DND-41 (cell line): Measurements from ENCODE around the gene MRPS23.
A peak's percentile ranks its signal among the peaks of the same experiment; 100 is the strongest.

Experiments used
- ATAC-seq: fragments of 200-7000 bp; cut with Tn5 transposase; 3 replicates; pipeline ENCODE4 v1.9.1; 2021; ENCODE audit warnings: low read depth; ENCODE audit not compliant: insufficient read depth
- DNase-seq: peaks from one replicate; pipeline ENCODE4 v3.0.0-alpha.2; 2020
- H2AFZ ChIP-seq: 2 replicates; pipeline ENCODE4 v1.6.0; 2012; ENCODE audit warnings: low read depth, low read length
- H3K27ac ChIP-seq: 2 replicates; pipeline ENCODE4 v1.5.1; 2012; ENCODE audit warnings: low read length, inconsistent platforms
- H3K27me3 ChIP-seq: fragments of 200-600 bp; sonication (generic); 2 replicates; pipeline ENCODE4 v1.6.0; 2012; ENCODE audit warnings: low read length, mild to moderate bottlenecking, inconsistent platforms; ENCODE audit not compliant: insufficient read depth, poor library complexity
- H3K36me3 ChIP-seq: 2 replicates; pipeline ENCODE4 v1.5.1; 2012; ENCODE audit warnings: low read length, inconsistent platforms; ENCODE audit not compliant: insufficient read depth
- H3K4me1 ChIP-seq: 2 replicates; pipeline ENCODE4 v1.5.1; 2012; ENCODE audit warnings: mild to moderate bottlenecking, low read length; ENCODE audit not compliant: insufficient read depth
- H3K4me2 ChIP-seq: 2 replicates; pipeline ENCODE4 v1.6.0; 2012; ENCODE audit warnings: mild to moderate bottlenecking, moderate library complexity, low read length, inconsistent platforms; ENCODE audit not compliant: insufficient read depth
- H3K4me3 ChIP-seq, 2 experiments: fragments of 200-600 bp in 1 of 2; shearing (Covaris generic) in 1 of 2; 2 replicates each; pipeline ENCODE4 v1.5.1; 2012 to 2016; ENCODE audit warnings: inconsistent platforms in 2 of 2, low read length in 2 of 2, mild to moderate bottlenecking in 2 of 2, low read depth in 1 of 2, moderate library complexity in 1 of 2
- H3K79me2 ChIP-seq: 2 replicates; pipeline ENCODE4 v1.6.0; 2012; ENCODE audit warnings: low read length, inconsistent platforms; ENCODE audit not compliant: insufficient read depth
- H3K9ac ChIP-seq: 2 replicates; pipeline ENCODE4 v1.6.0; 2012; ENCODE audit warnings: low read depth, mild to moderate bottlenecking, inconsistent platforms, low read length, moderate library complexity
- H3K9me3 ChIP-seq: 2 replicates; pipeline ENCODE4 v1.5.1; 2012; ENCODE audit warnings: low read length, moderate library complexity, mild to moderate bottlenecking, inconsistent platforms; ENCODE audit not compliant: insufficient read depth, severe bottlenecking
- H4K20me1 ChIP-seq: 2 replicates; pipeline ENCODE4 v1.6.0; 2012; ENCODE audit warnings: low read length; ENCODE audit not compliant: insufficient read depth
- CTCF ChIP-seq: IDR thresholded peaks from 2 replicates; pipeline ENCODE4 v1.5.1; 2012; ENCODE audit warnings: borderline replicate concordance, low read length, moderate library complexity, mild to moderate bottlenecking; ENCODE audit not compliant: poor library complexity, severe bottlenecking; ENCODE audit errors: extremely low read depth
- EZH2 ChIP-seq: IDR thresholded peaks from 3 replicates; pipeline ENCODE4 v1.6.1; 2012; ENCODE audit warnings: borderline replicate concordance, low read depth, mild to moderate bottlenecking, moderate library complexity, low read length, inconsistent platforms; ENCODE audit not compliant: severe bottlenecking

The MRPS23 gene

DNA sequence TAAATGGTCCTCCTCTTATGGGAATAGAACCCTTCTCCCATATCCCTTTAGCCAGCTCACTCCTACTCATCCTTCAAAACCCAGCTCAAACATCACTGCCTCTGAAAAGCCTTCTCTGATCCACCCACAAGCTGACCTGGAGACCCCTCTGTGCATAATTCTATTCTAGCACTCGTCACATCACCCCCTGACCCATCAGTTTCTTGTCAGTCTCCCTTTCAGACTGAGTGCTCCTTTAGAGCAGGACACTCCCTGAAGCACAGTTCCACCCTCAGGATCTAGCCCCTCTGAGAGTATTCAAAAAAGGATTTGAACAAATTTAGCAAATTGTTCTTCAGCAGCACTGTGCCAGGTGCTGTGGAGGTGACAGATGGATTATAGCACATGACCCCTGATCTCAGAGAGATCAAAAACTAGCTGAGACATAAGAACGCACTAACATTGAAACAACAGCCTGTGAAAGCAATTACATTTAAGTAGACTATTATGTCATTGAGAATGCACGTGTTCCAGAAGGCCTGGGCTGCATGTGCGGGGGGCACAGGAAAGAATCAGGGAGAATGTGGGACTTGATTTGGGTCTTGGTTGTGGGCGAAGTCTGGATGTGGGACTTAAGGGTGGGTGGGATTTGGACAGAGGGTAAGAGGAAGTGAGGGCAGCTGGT lies 43.5 kb downstream of the MRPS23 start:
- H3K4me3 ChIP-seq = no peak overlapping the region
- H3K27ac ChIP-seq = no peak overlapping the region
- peaks cover 33% of the 10 kb centered on the region for H3K27me3 ChIP-seq
- no peaks in the 10 kb centered on the region for H3K79me2 ChIP-seq
- no peaks in the 10 kb centered on the region for H4K20me1 ChIP-seq
- TF ChIP-seq EZH2 = no peak
- TF ChIP-seq CTCF = no peak
- no peak overlapping the region for H3K4me2 ChIP-seq
- DNase-seq (no peak), ATAC-seq (no peak)
- no peak overlapping the region for H2AFZ ChIP-seq
- H3K4me1 ChIP-seq = no peaks in the 10 kb centered on the region
- H3K9me3 ChIP-seq = no peaks in the 10 kb centered on the region
- H3K36me3 ChIP-seq = no peaks in the 10 kb centered on the region
- H3K9ac ChIP-seq = no peak overlapping the region

GRCh38 chr17:57803021-57803420 lies 46.8 kb downstream of the MRPS23 start:
- H2AFZ ChIP-seq = no peak overlapping the region
- H3K9ac ChIP-seq = no peak overlapping the region
- H3K4me1 ChIP-seq = no peaks in the 10 kb centered on the region
- no peaks in the 10 kb centered on the region for H3K79me2 ChIP-seq
- H3K9me3 ChIP-seq = peaks cover 5% of the 10 kb centered on the region
- ATAC-seq (0 out of 3 replicates have a peak, but pooled peaks have one; percentile 40), DNase-seq (no peak)
- H3K36me3 ChIP-seq = no peaks in the 10 kb centered on the region
- no peaks in the 10 kb centered on the region for H4K20me1 ChIP-seq
- peaks cover 8% of the 10 kb centered on the region for H3K27me3 ChIP-seq
- no peak overlapping the region for H3K4me3 ChIP-seq
- H3K27ac ChIP-seq = no peak overlapping the region
- TF ChIP-seq EZH2 = no peak
- TF ChIP-seq CTCF = no peak
- H3K4me2 ChIP-seq = no peak overlapping the region

GRCh38 chr17:57801044-57801711 lies 48.7 kb downstream of the MRPS23 start:
- no peak overlapping the region for H2AFZ ChIP-seq
- no peaks in the 10 kb centered on the region for H3K4me1 ChIP-seq
- no peak overlapping the region for H3K9ac ChIP-seq
- no peak for ATAC-seq
- no peaks in the 10 kb centered on the region for H4K20me1 ChIP-seq
- no peak overlapping the region for H3K4me2 ChIP-seq
- peaks cover 5% of the 10 kb centered on the region for H3K9me3 ChIP-seq
- peaks cover 4% of the 10 kb centered on the region for H3K27me3 ChIP-seq
- H3K4me3 ChIP-seq = no peak overlapping the region
- no peak for DNase-seq
- H3K79me2 ChIP-seq = no peaks in the 10 kb centered on the region
- H3K27ac ChIP-seq = no peak overlapping the region
- no peak for TF ChIP-seq CTCF
- TF ChIP-seq EZH2 = no peak
- no peaks in the 10 kb centered on the region for H3K36me3 ChIP-seq
